Stimulated activated CD8-positive, alpha-beta memory T cell treated with anti-CD3 and anti-CD28 coated beads, Interleukin-12 subunit alpha, Interleukin-12 subunit beta, amount 100 ng/mL, for 1 hour (primary cell): Measurements from ENCODE around the gene DUSP9.

Source experiments
- DNase-seq: peaks from one replicate; pipeline ENCODE4 v3.0.0-alpha.2; 2020; ENCODE audit warnings: low read depth

Gene DUSP9

GRCh38 chrX:153647461-153648357 lies 706 bp downstream of the DUSP9 start:
- no peak for DNase-seq

DNA sequence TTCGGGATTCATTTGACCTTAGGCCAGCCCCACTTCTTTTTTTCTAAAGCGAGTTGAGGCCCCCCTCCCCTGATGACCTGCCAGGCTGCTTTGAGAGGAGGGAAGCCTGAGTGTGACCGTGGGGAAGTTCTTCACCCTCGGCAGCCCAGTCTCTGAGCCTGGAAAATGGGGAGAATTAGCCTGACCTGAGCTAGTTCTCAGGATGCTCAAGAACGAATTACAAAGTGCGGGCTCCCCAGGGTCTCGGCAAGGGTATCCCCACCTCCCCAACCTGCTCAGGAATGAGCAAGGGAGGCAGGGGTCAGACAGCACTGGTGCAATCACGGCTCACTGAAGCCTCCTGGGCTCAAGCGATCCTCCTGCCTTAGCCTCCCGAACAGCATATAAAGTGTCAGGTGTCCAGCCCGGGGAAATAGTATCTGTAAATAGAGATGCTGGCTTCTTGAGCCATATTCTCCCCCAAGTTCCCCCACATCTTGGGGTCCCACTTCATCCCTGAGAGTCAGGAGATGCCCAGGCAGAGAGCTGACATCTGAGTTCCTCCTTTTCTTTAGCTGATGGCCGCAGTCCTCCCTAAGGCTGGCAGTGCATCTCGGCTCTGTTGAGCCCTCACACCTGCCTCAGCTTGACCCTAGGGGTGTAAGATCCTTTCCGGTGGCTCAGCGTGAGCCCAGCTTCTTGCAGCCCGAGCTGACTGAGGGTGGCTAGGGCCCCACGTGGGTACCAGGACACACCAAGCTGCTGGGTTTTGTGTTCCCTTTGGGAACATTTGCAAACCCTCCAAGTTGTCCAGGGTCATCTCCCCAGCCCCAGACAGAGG lies 1.6 kb downstream of the DUSP9 start:
- no peak for DNase-seq

- DNase-seq = no peak
These were observed 2.3 kb downstream of the DUSP9 start for GRCh38 chrX:153649178-153649914.

DNA sequence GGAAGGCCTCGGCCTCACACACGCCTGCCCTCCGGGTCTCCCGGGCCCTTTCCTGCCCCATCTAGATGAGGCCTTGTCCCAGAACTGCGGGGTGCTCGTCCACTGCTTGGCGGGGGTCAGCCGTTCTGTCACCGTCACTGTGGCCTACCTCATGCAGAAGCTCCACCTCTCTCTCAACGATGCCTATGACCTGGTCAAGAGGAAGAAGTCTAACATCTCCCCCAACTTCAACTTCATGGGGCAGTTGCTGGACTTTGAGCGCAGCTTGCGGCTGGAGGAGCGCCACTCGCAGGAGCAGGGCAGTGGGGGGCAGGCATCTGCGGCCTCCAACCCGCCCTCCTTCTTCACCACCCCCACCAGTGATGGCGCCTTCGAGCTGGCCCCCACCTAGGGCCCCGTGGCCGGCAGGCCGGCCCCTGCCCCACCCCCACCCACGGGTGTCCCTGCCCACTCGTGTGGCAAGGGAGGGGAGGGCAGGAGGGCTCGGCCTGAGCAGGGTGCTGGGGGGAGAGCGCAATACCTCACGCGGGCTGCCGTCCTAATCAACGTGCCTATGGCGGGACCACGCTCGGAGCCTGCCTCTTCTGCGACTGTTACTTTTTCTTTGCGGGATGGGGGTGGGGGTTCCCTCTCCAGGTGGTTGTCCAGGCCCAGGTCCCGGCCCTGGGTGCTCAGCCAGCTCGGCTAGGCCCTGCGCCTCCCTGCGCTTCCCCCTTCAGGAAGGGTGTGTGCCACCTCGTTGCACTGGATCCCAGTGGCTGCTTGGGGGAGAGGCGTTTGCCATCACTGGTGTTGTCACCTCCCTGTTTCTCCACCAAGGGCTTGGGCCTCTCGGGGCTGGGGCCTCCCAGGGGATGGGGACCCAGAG lies 3.1 kb downstream of the DUSP9 start:
- DNase-seq = no peak

DNA sequence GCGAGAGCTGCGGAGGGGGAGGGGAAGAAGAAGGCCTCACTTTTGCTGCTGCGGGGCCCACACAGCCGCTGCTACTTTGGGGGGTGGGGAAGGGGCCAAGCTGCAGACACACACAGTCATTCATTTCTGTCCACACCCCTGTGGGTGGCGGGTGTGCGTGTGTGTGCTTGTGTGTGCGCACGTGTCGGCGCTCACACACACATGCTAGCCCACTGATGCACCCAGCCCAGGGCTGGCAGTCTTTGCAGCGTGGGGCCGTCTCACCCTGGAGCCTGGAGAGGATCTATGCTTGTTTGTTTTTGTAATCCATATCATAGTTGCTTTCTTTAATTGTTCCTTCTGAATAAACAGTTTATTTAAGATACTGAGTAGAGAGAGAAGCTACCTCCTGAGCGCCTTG lies 4.0 kb downstream of the DUSP9 start:
- no peak for DNase-seq

DNA sequence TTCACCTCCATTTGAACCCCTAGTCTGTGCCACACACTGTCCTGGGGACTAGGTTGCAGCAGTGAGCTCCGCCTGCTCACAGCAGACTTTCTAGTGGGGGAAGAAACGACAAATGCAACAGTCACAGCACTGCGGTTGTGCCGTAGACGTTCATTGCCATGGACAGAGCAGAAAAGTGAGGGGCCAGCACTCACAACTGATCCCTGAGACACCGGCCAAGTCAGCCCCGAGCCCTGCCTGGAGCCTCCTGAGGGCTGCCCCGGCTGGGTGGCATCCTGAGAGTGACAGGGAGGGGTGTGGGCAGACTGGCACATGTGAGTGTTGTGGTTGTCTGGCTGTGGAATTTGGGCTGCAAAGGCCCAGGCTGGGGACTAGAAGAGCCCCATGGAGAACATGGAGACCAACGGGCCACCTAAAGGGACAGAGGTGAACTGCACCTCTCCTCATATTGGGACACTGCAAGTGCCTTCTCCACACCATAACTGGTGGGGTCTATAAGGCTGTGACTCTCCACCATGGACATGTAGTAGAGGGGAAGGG lies 4.6 kb downstream of the DUSP9 start:
- no peak for DNase-seq

DNA sequence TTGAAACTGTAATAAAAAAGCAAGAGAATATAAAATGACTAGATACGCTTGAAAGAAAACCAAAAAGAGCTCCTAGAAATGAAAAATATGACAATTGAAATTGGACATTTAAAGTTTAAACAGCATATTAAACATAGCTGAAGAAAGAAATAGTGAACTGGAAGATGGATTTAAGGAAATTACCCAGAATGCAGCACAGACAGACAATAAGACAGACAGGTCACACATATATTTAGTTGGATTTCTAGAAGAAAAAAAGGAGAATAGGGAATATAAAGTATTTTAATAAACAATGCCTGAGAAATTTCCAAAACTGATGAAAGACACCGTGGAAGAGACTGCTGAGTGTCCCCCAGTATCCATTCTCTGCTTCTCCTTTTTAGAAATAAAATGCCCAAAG lies 6.6 kb downstream of the DUSP9 start:
- no peak for DNase-seq

- no peak for DNase-seq
These were observed 10.2 kb downstream of the DUSP9 start for GRCh38 chrX:153657161-153657560.

DNA sequence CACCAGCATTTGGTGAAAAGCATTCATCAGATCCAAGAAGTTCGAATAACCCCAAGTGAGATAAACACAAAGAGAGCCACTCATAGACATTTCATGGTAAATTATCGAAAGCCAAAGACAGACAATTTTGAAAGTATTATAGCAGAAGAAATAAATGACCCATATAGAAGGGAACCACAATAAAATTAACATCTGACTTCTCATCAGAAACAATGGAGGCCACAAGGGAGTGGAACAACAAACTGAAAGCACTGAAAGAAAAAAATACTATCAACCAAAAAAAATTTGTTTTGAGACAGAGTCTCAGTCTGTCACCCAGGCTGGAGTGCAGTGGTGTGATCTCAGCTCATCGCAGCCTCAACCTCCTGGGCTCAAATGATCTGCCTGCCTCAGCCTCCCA lies 12.3 kb downstream of the DUSP9 start:
- no peak for DNase-seq

- DNase-seq = peak; percentile 25
These were observed 15.3 kb downstream of the DUSP9 start for GRCh38 chrX:153662266-153662665.

- DNase-seq = no peak
These were observed 18.8 kb downstream of the DUSP9 start for GRCh38 chrX:153665726-153666306.

DNA sequence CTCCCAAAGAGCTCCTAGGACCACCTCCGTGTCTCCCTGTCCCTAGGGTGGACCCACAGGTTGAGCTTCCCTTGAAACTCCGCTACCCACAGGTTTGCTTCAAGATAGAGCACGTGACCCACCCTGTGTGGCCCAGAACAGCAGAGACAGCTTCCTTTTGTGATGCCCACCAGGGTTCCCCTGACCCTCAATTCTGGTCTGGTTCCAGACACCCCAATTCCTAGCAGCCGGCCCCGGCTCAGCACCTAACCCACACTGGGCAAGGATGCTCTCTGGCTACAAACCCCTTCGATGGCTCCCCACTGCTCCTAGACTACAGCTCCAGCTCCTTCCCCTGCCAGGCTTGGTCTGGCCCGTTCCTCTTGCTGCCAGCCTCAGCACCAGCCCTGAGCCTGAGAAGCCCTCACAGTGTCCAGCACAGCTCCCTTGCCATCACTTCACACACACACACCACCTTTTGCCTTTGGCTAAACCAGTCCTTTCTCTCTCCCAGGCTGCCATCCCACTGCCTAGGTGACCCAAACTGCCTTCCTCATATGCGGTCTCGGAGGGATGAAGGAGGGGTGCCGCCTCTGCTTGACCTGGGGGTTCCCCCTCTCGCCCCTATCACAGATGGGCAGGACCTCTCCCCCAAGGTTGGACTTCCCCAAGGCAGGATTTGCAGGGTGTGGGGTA lies 20.4 kb downstream of the DUSP9 start:
- no peak for DNase-seq

- peak; percentile 57 for DNase-seq
These were observed 21.0 kb downstream of the DUSP9 start for GRCh38 chrX:153667956-153668396.

GRCh38 chrX:153668423-153669173 lies 21.6 kb downstream of the DUSP9 start:
- no peak for DNase-seq

GRCh38 chrX:153669174-153669890 lies 22.3 kb downstream of the DUSP9 start:
- peak; percentile 20 for DNase-seq

GRCh38 chrX:153669901-153670731 lies 23.1 kb downstream of the DUSP9 start:
- DNase-seq = no peak

- DNase-seq = no peak
These were observed 24.0 kb downstream of the DUSP9 start for GRCh38 chrX:153670748-153671588.
